Motor neuron (in vitro differentiated cells): ENCODE data around the gene WNT9B. TPM values are rescaled to one million over a fixed set of nuclear protein-coding genes. Genes with fewer than 3 reads are reported as not detected.

Source experiments
- ATAC-seq, 8 experiments: fragments of 200-7000 bp; cut with Tn5 transposase; replicated peaks in 6 of 8; 2 replicates each; pipeline ENCODE4 v1.8.0; 2021; ENCODE audit warnings: mild to moderate bottlenecking in 8 of 8, moderate library complexity in 8 of 8
- H3K27ac ChIP-seq, 2 donors: fragments of 250-450 bp; sonication (Bioruptor Pico); 2 replicates each; pipeline ENCODE4 v1.9.0; 2021; ENCODE audit warnings: antibody characterized with exemption in 2 of 2, mild to moderate bottlenecking in 2 of 2, moderate library complexity in 1 of 2
- H3K4me1 ChIP-seq, 2 donors: fragments of 250-450 bp; sonication (Bioruptor Pico); replicated peaks in 1 of 2; 2 replicates each; pipeline ENCODE4 v1.6.1; 2021; ENCODE audit warnings: antibody characterized with exemption in 2 of 2, mild to moderate bottlenecking in 2 of 2, moderate library complexity in 1 of 2
- H3K4me3 ChIP-seq, 5 donors: fragments of 250-450 bp; sonication (Bioruptor Pico); 2 replicates each; pipeline ENCODE4 v1.9.0; 2021; ENCODE audit warnings: antibody characterized with exemption in 5 of 5, mild to moderate bottlenecking in 5 of 5, moderate library complexity in 4 of 5
- WGBS, 10 experiments: fragments of 450-650 bp; shearing (Covaris generic); methylation state at CpG; one replicate each; pipeline ENCODE4 v1.0.0; 2022; 5-methylcytosine and 5-hydroxymethylcytosine counted together
- in situ Hi-C, 9 experiments: fragments of 400-800 bp; cut with MboI; loops; one replicate each; pipeline ENCODE4 v1.15.0; 2021; ENCODE audit warnings: low sequenced_read_pairs in 9 of 9, low pct_unique_long_range_greater_than_20kb in 2 of 9; ENCODE audit not compliant: unreplicated experiment in 9 of 9
- total RNA-seq, 8 experiments: library from RNA; unstranded; fragments of 300-600 nt; gene quantifications; 2 replicates each; pipeline versions ENCODE4 v1.2.3 to v1.2.4, GENCODE V29; 2022

WNT9B gene
- total RNA-seq, 8 experiments from 2014 or later: 0.14 to 1.4 (median 0.29) TPM; not detected in 2

GRCh38 chr17:46847204-46848191 lies 3.9 kb upstream of the WNT9B start:
- Histone ChIP-seq H3K4me3 (no peak overlapping the region), H3K4me1 (peaks cover 0 to 1% of the 10 kb centered on the region in 2 donors), H3K27ac (no peak overlapping the region)
- in situ Hi-C loops: no loop called here
- ATAC-seq: no peak
- WGBS, 10 experiments: 7 to 83% (median 28%) methylated on average over 1 to 5 of the region's 8 CpGs; no CpG with 5 or more reads in 2 of the 10 experiments

GRCh38 chr17:46848534-46848933 lies 2.8 kb upstream of the WNT9B start:
- 7 to 80% (median 52%) methylated on average over 1 to 4 of the region's 6 CpGs; no CpG with 5 or more reads in 3 of the 10 experiments for WGBS, 10 experiments
- in situ Hi-C loops: no loop called here
- ATAC-seq: no peak

GRCh38 chr17:46850688-46851028 lies 725 bp upstream of the WNT9B start:
- Histone ChIP-seq H3K4me3 (peak overlapping the region in 4 of 5 donors; percentile 37 to 61 (median 44)), H3K27ac (no peak overlapping the region), H3K4me1 (peaks cover 0 to 2% of the 10 kb centered on the region in 2 donors)
- in situ Hi-C loops: no loop called here
- WGBS, 10 experiments: 0 to 100% (median 51%) methylated on average over 1 to 11 of the region's 13 CpGs; no CpG with 5 or more reads in 2 of the 10 experiments
- ATAC-seq: no peak

More at GRCh38 chr17:46848534-46848933, 2.8 kb upstream of the WNT9B start:
- Histone ChIP-seq H3K4me1 (peaks cover 0 to 2% of the 10 kb centered on the region in 2 donors), H3K4me3 (no peak overlapping the region), H3K27ac (no peak overlapping the region)

GRCh38 chr17:46853896-46854444 lies 2.6 kb downstream of the WNT9B start:
- WGBS, 10 experiments: 13 to 87% (median 42%) methylated on average over 1 to 5 of the region's 6 CpGs; no CpG with 5 or more reads in 1 of the 10 experiments
- ATAC-seq: peak in 2 of 8 experiments; percentile 42 to 57
- in situ Hi-C loops: no loop called here
- Histone ChIP-seq H3K4me1 (peaks cover 0 to 2% of the 10 kb centered on the region in 2 donors), H3K27ac (no peak overlapping the region), H3K4me3 (no peak overlapping the region)

GRCh38 chr17:46854515-46854914 lies 3.1 kb downstream of the WNT9B start:
- WGBS, 10 experiments: 67 to 100% (median 94%) methylated on average over 1 to 2 of the region's 3 CpGs; no CpG with 5 or more reads in 7 of the 10 experiments
- in situ Hi-C loops: no loop called here
- Histone ChIP-seq H3K27ac (no peak overlapping the region), H3K4me1 (peaks cover 0 to 2% of the 10 kb centered on the region in 2 donors), H3K4me3 (no peak overlapping the region)
- ATAC-seq: no peak

- in situ Hi-C loops: no loop called here
- ATAC-seq: no peak
- WGBS, 10 experiments: 44 to 64% (median 50%) methylated on average over 1 to 3 of the region's 4 CpGs; no CpG with 5 or more reads in 7 of the 10 experiments
- no peak overlapping the region for H3K4me3 ChIP-seq
- peaks cover 0 to 2% of the 10 kb centered on the region in 2 donors for H3K4me1 ChIP-seq
- no peak overlapping the region for H3K27ac ChIP-seq
These were observed 3.6 kb downstream of the WNT9B start for GRCh38 chr17:46854948-46855347.

- Histone ChIP-seq H3K4me1 (peaks cover 0 to under 1% of the 10 kb centered on the region in 2 donors), H3K4me3 (no peak overlapping the region), H3K27ac (no peak overlapping the region)
- 50 to 100% (median 89%) methylated on average over 1 of the region's 1 CpG; no CpG with 5 or more reads in 2 of the 10 experiments for WGBS, 10 experiments
- in situ Hi-C loops: no loop called here
- no peak for ATAC-seq
These were observed 6.2 kb downstream of the WNT9B start for GRCh38 chr17:46857600-46857999.

GRCh38 chr17:46859996-46860395 lies 8.6 kb downstream of the WNT9B start:
- 55 to 100% (median 82%) methylated on average over 1 to 5 of the region's 5 CpGs; no CpG with 5 or more reads in 2 of the 10 experiments for WGBS, 10 experiments
- ATAC-seq: no peak
- H3K4me3 ChIP-seq: no peak overlapping the region
- in situ Hi-C loops: no loop called here
- H3K27ac ChIP-seq: no peak overlapping the region
- no peaks in the 10 kb centered on the region for H3K4me1 ChIP-seq

- in situ Hi-C loops: no loop called here
- H3K27ac ChIP-seq: no peak overlapping the region
- WGBS, 10 experiments: 0 to 62% (median 28%) methylated on average over 2 to 5 of the region's 13 CpGs; no CpG with 5 or more reads in 6 of the 10 experiments
- H3K4me1 ChIP-seq: no peaks in the 10 kb centered on the region
- H3K4me3 ChIP-seq: no peak overlapping the region
- ATAC-seq: peak in 2 of 8 experiments; percentile 26 to 67
These were observed 11.6 kb downstream of the WNT9B start for GRCh38 chr17:46862949-46863348.

- Histone ChIP-seq H3K27ac (no peak overlapping the region), H3K4me3 (no peak overlapping the region), H3K4me1 (no peaks in the 10 kb centered on the region)
- in situ Hi-C loops: no loop called here
- 0 to 85% (median 65%) methylated on average over 1 to 5 of the region's 8 CpGs; no CpG with 5 or more reads in 3 of the 10 experiments for WGBS, 10 experiments
- no peak for ATAC-seq
These were observed 12.2 kb downstream of the WNT9B start for GRCh38 chr17:46863383-46864121.

GRCh38 chr17:46865100-46865499 lies 13.7 kb downstream of the WNT9B start:
- Histone ChIP-seq H3K4me1 (no peaks in the 10 kb centered on the region), H3K27ac (no peak overlapping the region), H3K4me3 (no peak overlapping the region)
- WGBS, 10 experiments: 0 to 40% (median 0%) methylated on average over 1 of the region's 8 CpGs; no CpG with 5 or more reads in 5 of the 10 experiments
- peak in 4 of 8 experiments; percentile 35 to 59 (median 39) for ATAC-seq
- in situ Hi-C loops: no loop called here

- Histone ChIP-seq H3K4me1 (no peaks in the 10 kb centered on the region), H3K4me3 (no peak overlapping the region), H3K27ac (no peak overlapping the region)
- no peak for ATAC-seq
- 27 to 100% (median 73%) methylated on average over 1 to 5 of the region's 8 CpGs; no CpG with 5 or more reads in 2 of the 10 experiments for WGBS, 10 experiments
- in situ Hi-C loops: no loop called here
These were observed 14.9 kb downstream of the WNT9B start for GRCh38 chr17:46866325-46866724.

GRCh38 chr17:46866747-46867146 lies 15.4 kb downstream of the WNT9B start:
- H3K4me3 ChIP-seq: no peak overlapping the region
- ATAC-seq: no peak
- in situ Hi-C loops: no loop called here
- H3K27ac ChIP-seq: no peak overlapping the region
- H3K4me1 ChIP-seq: no peaks in the 10 kb centered on the region
